ENCODE data around the gene WFDC12.
"Not testable (repeated sequence)": the region's sequence is repeated elsewhere in the genome, so short reads cannot be mapped to it uniquely, and the experiment has no call there.

WFDC12 gene

DNA sequence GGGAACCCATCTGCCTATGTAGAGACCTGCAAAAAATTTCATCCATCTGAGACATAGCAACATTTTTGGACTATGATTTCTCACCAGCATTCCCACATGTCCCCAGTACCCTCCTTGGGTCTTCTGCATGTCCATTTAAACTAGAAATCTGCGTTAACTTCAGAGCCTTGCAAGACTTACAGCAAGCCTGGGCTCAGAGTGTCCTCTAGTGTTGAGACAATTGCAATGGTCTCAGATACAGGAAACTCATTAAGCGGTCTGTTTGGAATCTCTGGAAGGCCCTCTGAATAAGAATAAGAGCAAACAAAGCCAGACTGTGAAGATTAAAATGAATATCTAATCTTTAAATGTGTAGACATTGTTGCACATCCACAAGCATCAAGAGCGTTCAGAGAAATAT lies 29.9 kb upstream of the WFDC12 start:
- DNase-seq (ENCODE audit: low read depth) = no peak

DNA sequence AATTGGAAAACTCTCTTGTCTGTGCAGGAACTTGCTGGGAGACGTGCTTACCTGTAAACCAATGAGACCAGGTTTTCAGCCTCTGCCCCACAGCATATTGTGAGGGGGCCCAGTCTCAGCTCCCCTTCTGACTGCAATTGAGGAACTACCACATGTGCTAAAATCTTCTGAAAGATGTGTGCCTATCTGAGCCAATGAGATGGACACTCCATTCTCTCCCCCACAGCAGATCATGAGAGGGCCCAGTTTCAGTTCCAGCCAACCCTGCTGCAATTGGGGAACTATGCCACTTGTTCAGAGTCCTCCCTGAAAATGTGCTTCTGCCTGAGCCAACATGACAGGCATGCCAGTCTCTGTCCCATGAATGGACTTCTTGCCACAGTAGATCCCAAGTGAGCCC lies 29.5 kb upstream of the WFDC12 start:
- DNase-seq (ENCODE audit: low read depth) = no peak
- no peak overlapping the region for H3K4me3 ChIP-seq (ENCODE audit: control insufficient read depth, low read depth, low read length)
- TF ChIP-seq, protein P1, sequence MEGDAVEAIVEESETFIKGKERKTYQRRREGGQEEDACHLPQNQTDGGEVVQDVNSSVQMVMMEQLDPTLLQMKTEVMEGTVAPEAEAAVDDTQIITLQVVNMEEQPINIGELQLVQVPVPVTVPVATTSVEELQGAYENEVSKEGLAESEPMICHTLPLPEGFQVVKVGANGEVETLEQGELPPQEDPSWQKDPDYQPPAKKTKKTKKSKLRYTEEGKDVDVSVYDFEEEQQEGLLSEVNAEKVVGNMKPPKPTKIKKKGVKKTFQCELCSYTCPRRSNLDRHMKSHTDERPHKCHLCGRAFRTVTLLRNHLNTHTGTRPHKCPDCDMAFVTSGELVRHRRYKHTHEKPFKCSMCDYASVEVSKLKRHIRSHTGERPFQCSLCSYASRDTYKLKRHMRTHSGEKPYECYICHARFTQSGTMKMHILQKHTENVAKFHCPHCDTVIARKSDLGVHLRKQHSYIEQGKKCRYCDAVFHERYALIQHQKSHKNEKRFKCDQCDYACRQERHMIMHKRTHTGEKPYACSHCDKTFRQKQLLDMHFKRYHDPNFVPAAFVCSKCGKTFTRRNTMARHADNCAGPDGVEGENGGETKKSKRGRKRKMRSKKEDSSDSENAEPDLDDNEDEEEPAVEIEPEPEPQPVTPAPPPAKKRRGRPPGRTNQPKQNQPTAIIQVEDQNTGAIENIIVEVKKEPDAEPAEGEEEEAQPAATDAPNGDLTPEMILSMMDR (conservative IDR thresholded peaks at IDR 0.05; ENCODE audit: control insufficient read depth, insufficient read depth, low read depth, low read length) = no peak

More for the DNA sequence above, 29.9 kb upstream of the WFDC12 start:
- H3K4me3 ChIP-seq (ENCODE audit: control insufficient read depth, low read depth, low read length) = no peak overlapping the region
- TF ChIP-seq, protein P1 (conservative IDR thresholded peaks at IDR 0.05; ENCODE audit: control insufficient read depth, insufficient read depth, low read depth, low read length) = no peak

DNA sequence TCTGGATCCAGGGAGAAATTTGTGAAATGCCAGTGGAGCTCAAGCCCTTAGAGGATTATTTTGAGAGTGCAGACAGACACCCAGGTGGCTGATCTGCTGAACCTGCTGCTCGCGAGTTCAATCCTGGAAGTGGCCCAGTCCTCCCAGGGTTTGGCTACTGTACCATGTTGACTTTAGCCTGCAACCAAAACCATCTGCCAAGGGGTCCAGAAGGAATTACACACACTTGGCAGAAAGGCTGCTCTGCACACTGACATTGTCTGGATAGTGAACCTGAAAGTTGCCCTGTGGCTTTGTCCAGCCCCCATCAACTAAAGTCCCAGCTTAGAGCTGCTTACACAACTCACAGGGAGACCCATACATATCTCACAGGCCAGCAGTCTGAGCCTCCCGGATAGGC lies 28.9 kb upstream of the WFDC12 start:
- DNase-seq (ENCODE audit: low read depth) = no peak
- TF ChIP-seq, protein P1 (conservative IDR thresholded peaks at IDR 0.05; ENCODE audit: control insufficient read depth, insufficient read depth, low read depth, low read length) = no peak
- H3K4me3 ChIP-seq (ENCODE audit: control insufficient read depth, low read depth, low read length) = no peak overlapping the region

DNA sequence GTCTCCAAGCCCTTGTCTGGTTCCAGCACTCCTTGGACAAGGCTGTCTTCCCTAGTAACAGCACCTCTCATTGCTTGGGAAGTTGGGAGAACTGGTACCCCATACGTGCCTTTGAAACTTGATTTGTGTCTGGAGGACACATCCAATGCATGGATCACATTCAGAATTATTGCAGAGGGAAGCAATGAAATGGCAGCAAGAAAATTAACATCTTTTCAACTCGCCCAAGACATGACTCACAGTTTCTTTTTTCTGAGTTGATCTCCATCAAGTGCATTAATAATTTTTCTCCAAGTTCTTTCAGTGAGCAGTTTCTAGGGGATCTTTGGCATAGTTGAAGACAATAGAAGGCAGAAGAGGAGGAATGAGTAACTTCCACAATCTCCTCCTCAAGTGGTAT lies 28.1 kb upstream of the WFDC12 start:
- DNase-seq (ENCODE audit: low read depth) = no peak

DNA sequence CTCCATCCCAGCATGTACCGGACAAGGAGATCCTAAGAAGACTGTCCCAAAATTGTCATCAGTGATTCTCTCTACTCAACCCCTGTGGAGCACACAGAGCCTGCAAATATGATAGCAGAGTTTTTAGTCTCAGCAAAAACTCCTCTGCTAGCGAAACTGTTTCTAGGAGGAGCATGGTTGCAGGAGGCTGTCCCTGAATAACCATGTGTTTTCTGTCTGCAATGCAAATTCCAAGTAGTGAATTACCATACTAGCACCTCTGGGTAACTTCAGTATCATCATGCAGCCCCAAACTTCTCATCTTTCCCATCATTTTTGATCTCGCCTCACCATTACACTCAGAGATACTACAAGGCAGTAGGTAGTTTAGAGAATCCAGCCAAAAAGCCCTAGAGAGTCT lies 24.8 kb upstream of the WFDC12 start:
- TF ChIP-seq, protein P1 (conservative IDR thresholded peaks at IDR 0.05; ENCODE audit: control insufficient read depth, insufficient read depth, low read depth, low read length) = no peak
- DNase-seq (ENCODE audit: low read depth) = no peak
- no peak overlapping the region for H3K4me3 ChIP-seq (ENCODE audit: control insufficient read depth, low read depth, low read length)

More for the DNA sequence above, 28.1 kb upstream of the WFDC12 start:
- H3K4me3 ChIP-seq (ENCODE audit: control insufficient read depth, low read depth, low read length) = no peak overlapping the region
- TF ChIP-seq, protein P1 (conservative IDR thresholded peaks at IDR 0.05; ENCODE audit: control insufficient read depth, insufficient read depth, low read depth, low read length) = no peak

DNA sequence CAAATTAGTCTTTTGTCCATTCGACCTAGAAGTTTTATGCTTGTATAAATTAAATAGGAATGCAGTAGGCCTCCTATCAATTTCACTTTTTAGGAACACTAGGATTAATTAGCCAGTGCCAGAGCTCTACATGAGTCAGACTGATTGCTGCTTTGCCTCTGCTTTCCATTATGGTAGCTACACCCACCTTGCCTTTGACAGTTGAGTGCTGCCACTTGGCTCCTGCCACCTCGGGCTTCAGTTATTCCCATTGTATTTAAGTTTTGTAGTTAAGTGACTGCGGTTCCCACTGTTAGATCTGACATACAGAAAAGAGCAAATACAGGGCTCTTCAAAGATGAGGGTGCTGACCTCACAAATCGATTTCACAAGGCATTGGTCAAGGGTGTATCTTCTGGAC lies 16.6 kb upstream of the WFDC12 start:
- no peak for DNase-seq (ENCODE audit: low read depth)
- H3K4me3 ChIP-seq (ENCODE audit: control insufficient read depth, low read depth, low read length) = no peak overlapping the region
- TF ChIP-seq, protein P1 (conservative IDR thresholded peaks at IDR 0.05; ENCODE audit: control insufficient read depth, insufficient read depth, low read depth, low read length) = no peak

DNA sequence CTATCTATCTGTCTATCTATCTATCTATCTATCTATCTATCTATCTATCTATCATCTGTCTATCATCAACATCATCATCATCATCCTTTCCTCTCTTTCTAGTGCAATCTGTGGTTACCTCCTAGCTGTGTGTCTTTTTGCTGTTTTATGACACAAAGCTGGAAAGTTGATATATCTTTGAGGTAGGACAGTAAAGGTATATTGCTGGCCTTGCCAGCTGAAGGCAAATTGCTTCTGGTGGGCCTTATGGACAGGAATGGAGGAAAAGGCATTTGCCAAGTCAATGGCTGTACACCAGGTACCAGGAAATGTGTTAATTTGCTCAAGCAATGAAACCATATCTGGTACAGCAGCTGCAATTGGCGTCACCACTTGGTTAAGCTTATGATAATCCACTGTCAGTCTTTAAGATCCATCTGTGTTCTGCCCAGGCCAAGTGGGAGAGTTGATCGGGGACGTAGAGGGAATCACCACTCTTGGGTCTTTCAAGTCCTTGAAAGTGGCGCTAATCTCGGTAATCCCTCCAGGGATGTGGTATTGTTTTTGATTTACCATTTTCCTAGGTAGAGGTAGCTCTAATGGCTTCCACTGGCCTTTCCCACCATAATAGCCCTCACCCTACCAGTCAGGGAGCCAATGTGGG lies 15.6 kb upstream of the WFDC12 start:
- not testable (repeated sequence) for H3K4me3 ChIP-seq (ENCODE audit: control insufficient read depth, low read depth, low read length)

More for the DNA sequence above, 15.6 kb upstream of the WFDC12 start:
- not testable (repeated sequence) for DNase-seq (ENCODE audit: low read depth)

Measured in fibroblast of mammary gland (primary cell).